Astrocyte (in vitro differentiated cells and primary cell): ENCODE results near the gene KTI12.

Experiments used
- CTCF ChIP-seq: IDR thresholded peaks from 2 replicates; pipeline ENCODE4 v1.5.1; 2011; ENCODE audit warnings: low read depth, mild to moderate bottlenecking, inconsistent platforms, low read length, moderate library complexity; ENCODE audit not compliant: insufficient read depth
- EZH2 ChIP-seq: IDR thresholded peaks from 2 replicates; pipeline ENCODE4 v1.6.1; 2012; ENCODE audit warnings: mild to moderate bottlenecking, low read length, inconsistent platforms; ENCODE audit not compliant: insufficient read depth

- TF ChIP-seq CTCF (no peak), EZH2 (no peak)
Observed at GRCh38 chr1:52057876-52058415, 24.3 kb upstream of the KTI12 start.
